ENCODE measurements around the gene CD109. TPM values are rescaled to one million over a fixed set of nuclear protein-coding genes. Genes with fewer than 3 reads are reported as not detected.
"Not testable (repeated sequence)": the region's sequence is repeated elsewhere in the genome, so short reads cannot be mapped to it uniquely, and the experiment has no call there.

Gene CD109
- total RNA-seq, 1 donor from 2014 or later: 22.4 TPM

DNA sequence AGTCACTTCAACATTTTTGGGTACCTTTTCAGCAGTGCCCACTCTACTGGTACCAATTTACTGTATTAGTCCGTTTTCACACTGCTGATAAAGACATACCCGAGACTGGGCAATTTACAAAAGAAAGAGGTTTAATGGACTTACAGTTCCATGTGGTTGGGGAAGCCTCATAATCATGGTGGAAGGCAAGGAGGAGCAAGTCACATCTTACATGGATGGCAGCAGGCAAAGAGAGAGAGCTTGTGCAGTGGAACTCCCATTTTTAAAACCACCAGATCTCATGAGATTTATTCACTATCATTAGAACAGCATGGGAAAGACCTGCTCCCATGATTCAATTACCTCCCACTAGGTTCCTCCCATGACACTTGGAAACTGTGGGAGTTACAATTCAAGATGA, 12.4 kb upstream of the CD109 start:
- DNase-seq (ENCODE audit: low read depth, low spot score): not testable (repeated sequence)

DNA sequence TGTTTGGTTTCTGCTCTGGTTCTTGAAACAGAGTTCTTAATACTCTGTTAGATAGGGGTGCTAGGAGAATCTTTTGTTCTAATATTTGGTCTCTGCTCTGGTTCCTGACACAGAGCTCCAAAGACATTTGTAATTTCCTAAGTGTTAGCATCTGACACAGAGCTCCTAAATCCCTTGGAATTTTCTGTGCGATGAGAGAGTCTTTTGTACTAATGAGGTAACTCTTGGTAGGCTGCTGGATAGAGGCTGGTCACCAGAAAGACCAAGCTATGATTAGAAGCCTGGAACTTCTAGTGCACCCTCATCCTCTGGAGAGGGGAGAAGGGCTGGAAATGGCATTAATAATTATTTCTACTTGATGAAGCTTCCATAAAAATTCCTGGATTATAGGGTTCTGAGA, 7.7 kb upstream of the CD109 start:
- no peak for DNase-seq (ENCODE audit: low read depth, low spot score)

GRCh38 chr6:73690056-73690455, 5.9 kb upstream of the CD109 start:
- DNase-seq (ENCODE audit: low read depth, low spot score): no peak

- no peak for DNase-seq (ENCODE audit: low read depth, low spot score)
These were observed 4.5 kb upstream of the CD109 start for GRCh38 chr6:73691512-73691911.

GRCh38 chr6:73694711-73695411, 1.1 kb upstream of the CD109 start:
- DNase-seq (ENCODE audit: low read depth, low spot score): no peak

GRCh38 chr6:73696966-73697655, 1.1 kb downstream of the CD109 start:
- no peak for DNase-seq (ENCODE audit: low read depth, low spot score)

DNA sequence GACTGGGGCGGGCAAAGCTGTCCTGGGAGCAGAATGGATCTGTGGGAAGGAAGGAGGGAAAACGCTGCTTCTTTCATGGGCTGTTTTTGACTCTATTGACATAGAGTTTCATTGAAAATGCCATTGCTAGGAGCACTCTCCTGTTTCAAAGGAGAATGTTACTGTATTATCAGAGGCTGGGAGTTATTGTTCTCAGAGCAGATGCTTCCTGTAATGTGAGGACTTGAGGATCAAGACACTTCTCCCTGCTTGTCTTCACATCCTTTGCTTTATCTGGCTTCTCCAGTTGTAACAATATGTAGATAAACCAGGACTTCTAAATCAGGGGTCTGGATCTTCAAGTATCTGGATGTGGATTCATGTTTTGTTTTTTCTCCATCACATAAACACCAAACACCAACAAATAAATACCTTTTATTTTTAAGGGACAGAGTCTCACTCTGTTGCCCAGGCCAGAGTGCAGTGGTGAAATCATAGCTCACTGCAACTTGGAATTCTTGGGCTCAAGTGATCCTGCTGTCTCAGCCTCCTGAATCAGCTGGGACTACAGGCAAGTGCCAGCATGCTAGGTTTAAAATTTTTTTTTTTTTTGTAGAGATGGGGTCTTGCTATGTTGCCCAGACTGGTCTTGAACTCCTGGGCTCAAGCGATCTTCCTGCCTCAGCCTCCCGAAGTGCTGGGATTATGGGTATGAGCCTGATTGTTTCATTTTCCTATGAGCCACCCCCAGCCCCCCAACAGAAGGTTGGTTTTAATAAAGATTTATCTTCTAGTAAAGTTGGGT, 3.9 kb downstream of the CD109 start:
- DNase-seq (ENCODE audit: low read depth, low spot score): peak; percentile 86

GRCh38 chr6:73702444-73702843, 6.4 kb downstream of the CD109 start:
- DNase-seq (ENCODE audit: low read depth, low spot score): no peak

- DNase-seq (ENCODE audit: low read depth, low spot score): no peak
These were observed 7.5 kb downstream of the CD109 start for GRCh38 chr6:73703466-73703865.

DNA sequence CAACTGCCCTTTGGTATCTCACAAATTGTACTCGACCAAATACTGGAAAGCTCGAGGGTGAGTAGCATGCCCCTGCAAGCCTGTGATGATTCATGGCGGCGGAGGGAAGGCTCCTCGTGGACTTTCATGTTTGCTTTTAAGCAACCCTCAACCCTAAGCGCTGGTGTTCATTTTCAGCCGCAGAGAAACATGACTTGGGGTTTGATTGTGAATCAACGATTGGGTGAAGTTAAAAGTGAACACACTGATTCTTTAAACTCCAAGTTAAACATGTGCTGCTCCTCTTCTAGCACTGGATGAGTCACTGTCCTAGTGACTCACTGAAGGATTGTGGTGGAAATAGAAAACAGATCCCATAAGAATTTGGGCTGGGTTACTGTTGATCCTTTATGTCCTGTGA, 8.3 kb downstream of the CD109 start:
- DNase-seq (ENCODE audit: low read depth, low spot score): no peak

GRCh38 chr6:73704798-73705197, 8.8 kb downstream of the CD109 start:
- DNase-seq (ENCODE audit: low read depth, low spot score): no peak

DNA sequence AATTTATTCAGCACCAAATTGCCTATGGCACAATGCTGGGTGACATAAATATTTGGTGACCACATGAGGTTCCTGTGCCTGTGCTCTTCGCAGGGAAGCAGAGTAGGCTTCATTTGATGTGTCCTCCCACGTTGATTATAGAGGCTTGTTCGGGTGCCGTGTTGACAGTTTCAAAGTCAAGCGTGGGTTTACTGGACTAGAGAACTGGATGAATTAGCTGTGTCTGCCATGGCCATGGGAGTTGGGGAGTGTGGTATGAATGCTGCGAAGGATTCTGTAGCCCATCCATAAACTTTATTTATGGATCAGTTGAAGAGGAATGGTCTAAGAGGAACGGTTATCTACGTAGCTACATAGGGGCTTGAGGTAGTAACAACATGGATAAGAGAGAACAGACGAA, 11.0 kb downstream of the CD109 start:
- DNase-seq (ENCODE audit: low read depth, low spot score): no peak

- no peak for DNase-seq (ENCODE audit: low read depth, low spot score)
These were observed 14.5 kb downstream of the CD109 start for GRCh38 chr6:73710470-73710869.

- DNase-seq (ENCODE audit: low read depth, low spot score): no peak
These were observed 14.9 kb downstream of the CD109 start for GRCh38 chr6:73710948-73711347.

DNA sequence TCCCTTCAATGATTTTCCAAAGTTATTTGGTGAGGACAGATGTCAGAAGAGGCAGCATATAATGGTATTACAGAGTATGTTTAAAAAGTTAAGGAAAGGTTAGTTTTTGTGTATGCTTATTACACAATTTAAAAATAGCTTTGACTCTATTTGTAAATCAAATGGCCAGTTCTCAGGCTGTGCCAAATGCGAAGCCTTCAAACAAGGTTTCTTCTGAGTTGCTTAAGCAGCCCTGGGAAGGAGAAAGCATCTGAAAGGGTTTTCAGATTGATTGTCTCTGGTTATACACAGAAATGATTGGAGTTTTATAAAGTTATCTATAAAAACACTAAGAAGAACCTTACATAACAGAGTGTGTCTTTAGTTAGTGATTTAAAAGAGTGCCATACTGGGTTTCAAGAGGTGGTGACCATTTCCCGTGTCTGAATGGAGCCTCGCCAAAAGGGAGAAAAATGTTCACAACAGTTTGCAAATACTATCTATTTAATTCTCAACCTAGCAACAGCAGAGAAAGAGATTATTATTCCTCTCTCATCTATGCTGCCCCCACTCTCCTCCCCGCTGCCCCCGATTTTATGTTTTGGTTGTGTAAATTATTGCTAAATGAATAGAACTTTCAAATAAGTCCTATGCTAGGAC, 16.7 kb downstream of the CD109 start:
- DNase-seq (ENCODE audit: low read depth, low spot score): no peak

DNA sequence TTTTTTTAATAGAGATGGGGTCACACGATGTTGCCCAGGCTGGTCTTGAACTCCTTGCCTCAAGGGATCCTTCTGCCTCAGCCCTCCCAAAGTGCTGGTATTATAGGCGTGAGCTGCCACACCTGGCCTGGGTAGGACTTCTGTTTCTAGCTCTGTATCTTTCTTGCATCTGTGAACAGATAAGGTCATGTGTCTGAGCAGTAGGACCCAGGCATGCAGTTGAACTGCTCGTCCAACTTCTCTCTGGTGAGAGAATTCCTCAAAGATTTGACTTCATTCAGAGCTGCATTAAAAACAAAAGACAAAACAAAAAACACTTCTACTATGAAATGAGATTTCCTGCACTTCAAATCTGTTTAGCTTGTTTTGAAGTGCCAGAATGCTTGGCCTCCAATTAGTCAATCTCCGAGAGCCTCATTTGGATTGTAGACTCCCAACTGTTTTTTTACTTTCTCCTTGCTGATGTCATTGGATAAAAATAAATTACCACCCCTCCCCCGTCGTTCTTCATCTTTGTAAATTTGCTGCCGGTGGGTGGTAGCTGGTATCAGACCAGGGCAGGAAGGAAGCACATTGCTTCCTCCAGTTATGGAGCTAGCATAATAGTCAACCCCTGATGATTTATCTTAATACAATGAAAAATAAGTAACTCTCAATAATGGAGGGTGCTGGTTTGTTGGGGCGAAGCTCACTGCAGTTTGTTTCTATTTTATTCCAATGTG, 17.6 kb downstream of the CD109 start:
- peak; percentile 89 for DNase-seq (ENCODE audit: low read depth, low spot score)

GRCh38 chr6:73715111-73715508, 19.1 kb downstream of the CD109 start:
- not testable (repeated sequence) for DNase-seq (ENCODE audit: low read depth, low spot score)

DNA sequence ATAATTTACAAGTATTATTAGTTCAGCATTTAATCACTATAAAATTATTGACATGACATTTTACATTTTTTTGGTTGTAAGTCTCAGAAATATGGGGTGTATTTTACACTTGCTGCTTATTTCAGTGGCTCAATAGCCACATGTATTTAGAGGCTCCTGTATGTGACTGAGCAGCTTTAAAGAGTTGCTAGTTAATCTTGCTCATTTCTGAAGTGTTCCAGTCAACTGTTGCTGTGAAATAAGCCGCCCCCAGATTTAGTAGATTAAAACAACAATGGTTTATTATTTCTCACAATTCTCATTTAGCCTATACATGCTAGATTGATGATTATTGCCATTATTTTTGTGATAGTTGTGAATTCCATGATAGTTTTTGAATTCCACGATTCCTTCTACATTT, 23.0 kb downstream of the CD109 start:
- no peak for DNase-seq (ENCODE audit: low read depth, low spot score)

GRCh38 chr6:73722318-73723060, 26.5 kb downstream of the CD109 start:
- DNase-seq (ENCODE audit: low read depth, low spot score): peak; percentile 76

DNA sequence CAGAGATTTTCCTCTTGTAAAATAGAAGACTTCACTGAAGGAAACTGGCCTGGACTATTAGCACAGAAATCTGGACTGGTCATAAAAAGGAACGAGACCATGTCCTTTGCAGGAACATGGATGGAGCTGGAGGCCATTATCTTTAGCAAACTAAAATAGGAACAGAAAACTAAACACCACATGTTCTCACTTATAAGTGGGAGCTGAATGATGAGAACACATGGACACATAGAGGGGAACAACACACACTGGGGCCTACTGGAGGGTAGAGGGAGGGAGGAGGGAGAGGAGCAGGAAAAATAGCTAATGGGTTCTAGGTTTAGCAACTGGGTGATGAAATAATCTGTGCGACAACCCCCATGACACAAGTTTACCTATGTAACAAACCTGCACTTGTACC, 27.5 kb downstream of the CD109 start:
- not testable (repeated sequence) for DNase-seq (ENCODE audit: low read depth, low spot score)

- no peak for DNase-seq (ENCODE audit: low read depth, low spot score)
These were observed 28.4 kb downstream of the CD109 start for GRCh38 chr6:73724389-73724788.
